Chondrocyte (in vitro differentiated cells): ENCODE data around the gene YDJC. TPM values are rescaled to one million over a fixed set of nuclear protein-coding genes. Genes with fewer than 3 reads are reported as not detected.
A peak's percentile ranks its signal among the peaks of the same experiment; 100 is the strongest.
"Not testable (repeated sequence)": the region's sequence is repeated elsewhere in the genome, so short reads cannot be mapped to it uniquely, and the experiment has no call there.

Source experiments
- DNase-seq: peaks from one replicate; pipeline ENCODE4 v3.0.0; 2021; ENCODE audit warnings: mixed read lengths, low spot score
- H3K27ac Mint-ChIP-seq: one replicate; pipeline ENCODE4 v1.8.0; 2021; ENCODE audit warnings: mild to moderate bottlenecking, moderate library complexity, mixed read lengths; ENCODE audit not compliant: unreplicated experiment
- H3K27me3 Mint-ChIP-seq: 2 replicates; pipeline ENCODE4 v1.8.0; 2021; ENCODE audit warnings: low read depth, mixed read lengths
- H3K36me3 Mint-ChIP-seq: 2 replicates; pipeline ENCODE4 v1.8.0; 2021; ENCODE audit warnings: low read depth, mixed read lengths
- H3K4me1 Mint-ChIP-seq: 2 replicates; pipeline ENCODE4 v1.8.0; 2021; ENCODE audit warnings: low read depth, mild to moderate bottlenecking, mixed read lengths
- H3K4me3 Mint-ChIP-seq: one replicate; pipeline ENCODE4 v1.8.0; 2021; ENCODE audit warnings: mild to moderate bottlenecking, moderate library complexity, mixed read lengths; ENCODE audit not compliant: unreplicated experiment
- H3K9me3 Mint-ChIP-seq: 2 replicates; pipeline ENCODE4 v1.8.0; 2021; ENCODE audit warnings: low read depth, mixed read lengths
- total RNA-seq: library from RNA; stranded (reverse); gene quantifications from 3 replicates; pipeline ENCODE4 v1.2.1, GENCODE V29; 2021
- TF ChIP-seq, protein P1 (sequence below): fragments of 200-600 bp; sonication (generic); IDR thresholded peaks from 2 replicates; pipeline ENCODE4 v1.5.0; 2021; ENCODE audit warnings: antibody characterized with exemption, mild to moderate bottlenecking, moderate library complexity

YDJC gene
- total RNA-seq, 1 donor from 2014 or later, result 14.6 TPM

DNA sequence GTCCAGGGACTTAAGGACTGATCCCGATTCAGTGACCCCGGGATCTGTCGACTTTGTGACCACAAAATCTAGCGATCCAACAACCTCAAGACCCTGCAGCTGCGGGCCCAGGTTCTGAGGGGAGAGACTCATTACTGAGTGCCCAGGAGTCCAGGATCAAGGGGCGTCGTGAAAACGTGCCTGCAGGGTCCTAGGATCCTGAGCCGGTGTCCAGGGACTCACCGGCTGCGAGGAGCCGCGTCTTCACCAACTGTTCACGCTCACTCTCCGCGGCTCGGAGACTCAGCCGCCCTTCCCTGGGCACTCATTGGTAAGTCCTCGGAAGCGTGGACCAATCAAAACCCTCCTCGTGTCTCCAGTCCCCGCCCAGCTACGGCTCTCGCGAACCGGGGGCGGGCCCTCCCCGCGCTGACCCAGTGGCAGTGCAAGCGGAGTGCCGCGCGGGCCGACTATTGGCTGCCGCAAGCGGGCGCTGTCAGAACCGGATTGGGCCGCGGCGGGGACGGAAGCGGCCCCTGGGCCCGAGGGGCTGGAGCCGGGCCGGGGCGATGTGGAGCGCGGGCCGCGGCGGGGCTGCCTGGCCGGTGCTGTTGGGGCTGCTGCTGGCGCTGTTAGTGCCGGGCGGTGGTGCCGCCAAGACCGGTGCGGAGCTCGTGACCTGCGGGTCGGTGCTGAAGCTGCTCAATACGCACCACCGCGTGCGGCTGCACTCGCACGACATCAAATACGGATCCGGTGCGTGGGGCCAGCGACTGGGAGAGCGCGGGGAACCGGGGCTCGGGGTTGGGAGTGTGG is 12.2 kb upstream of the YDJC start, which contains the start of gene SDF2L1:
SDF2L1 (plus strand) TSS at position 514 of the 795 bp plus-strand sequence; CDS start at position 549, 35 bp downstream.
- Mint-ChIP-seq H3K27me3 (no peaks in the 10 kb centered on the region), H3K9me3 (no peaks in the 10 kb centered on the region), H3K36me3 (peaks cover 4% of the 10 kb centered on the region), H3K4me3 (peak within 1 kb of the TSS; percentile 87), H3K27ac (peak within 1 kb of the TSS; percentile 90), H3K4me1 (peaks cover 29% of the 10 kb centered on the region)
- TF ChIP-seq, protein P1, sequence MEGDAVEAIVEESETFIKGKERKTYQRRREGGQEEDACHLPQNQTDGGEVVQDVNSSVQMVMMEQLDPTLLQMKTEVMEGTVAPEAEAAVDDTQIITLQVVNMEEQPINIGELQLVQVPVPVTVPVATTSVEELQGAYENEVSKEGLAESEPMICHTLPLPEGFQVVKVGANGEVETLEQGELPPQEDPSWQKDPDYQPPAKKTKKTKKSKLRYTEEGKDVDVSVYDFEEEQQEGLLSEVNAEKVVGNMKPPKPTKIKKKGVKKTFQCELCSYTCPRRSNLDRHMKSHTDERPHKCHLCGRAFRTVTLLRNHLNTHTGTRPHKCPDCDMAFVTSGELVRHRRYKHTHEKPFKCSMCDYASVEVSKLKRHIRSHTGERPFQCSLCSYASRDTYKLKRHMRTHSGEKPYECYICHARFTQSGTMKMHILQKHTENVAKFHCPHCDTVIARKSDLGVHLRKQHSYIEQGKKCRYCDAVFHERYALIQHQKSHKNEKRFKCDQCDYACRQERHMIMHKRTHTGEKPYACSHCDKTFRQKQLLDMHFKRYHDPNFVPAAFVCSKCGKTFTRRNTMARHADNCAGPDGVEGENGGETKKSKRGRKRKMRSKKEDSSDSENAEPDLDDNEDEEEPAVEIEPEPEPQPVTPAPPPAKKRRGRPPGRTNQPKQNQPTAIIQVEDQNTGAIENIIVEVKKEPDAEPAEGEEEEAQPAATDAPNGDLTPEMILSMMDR, result peak; percentile 58
- DNase-seq, result peak; percentile 99

DNA sequence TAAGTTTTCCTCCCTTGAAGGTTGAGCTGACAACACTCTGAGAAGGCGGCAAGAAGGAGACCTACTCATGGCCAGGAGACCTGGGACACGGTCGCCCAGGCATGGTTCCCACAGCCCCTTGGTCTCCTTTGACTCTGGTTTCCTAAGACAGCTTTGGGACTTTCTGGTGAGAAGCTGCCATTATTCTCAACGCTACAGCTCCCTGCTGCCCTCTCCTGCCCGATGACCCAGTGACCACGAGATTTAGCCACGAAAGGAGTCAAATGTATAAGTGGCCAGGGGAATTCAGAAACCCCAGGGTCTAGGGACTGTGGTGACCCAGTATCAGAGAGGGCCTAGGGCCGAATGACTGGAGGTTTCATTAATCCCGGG is 11.6 kb upstream of the YDJC start:
- TF ChIP-seq, protein P1, result peak; percentile 73
- Mint-ChIP-seq H3K27ac (peak overlapping the region; percentile 90), H3K9me3 (no peaks in the 10 kb centered on the region), H3K4me1 (peaks cover 24% of the 10 kb centered on the region), H3K36me3 (peaks cover 4% of the 10 kb centered on the region), H3K27me3 (no peaks in the 10 kb centered on the region), H3K4me3 (peak overlapping the region; percentile 87)
- no peak for DNase-seq

- TF ChIP-seq, protein P1, result no peak
- no peak for DNase-seq
- no peaks in the 10 kb centered on the region for H3K9me3 Mint-ChIP-seq
- peaks cover 4% of the 10 kb centered on the region for H3K36me3 Mint-ChIP-seq
- no peaks in the 10 kb centered on the region for H3K27me3 Mint-ChIP-seq
- H3K4me3 Mint-ChIP-seq, result peak overlapping the region; percentile 87
- peaks cover 23% of the 10 kb centered on the region for H3K4me1 Mint-ChIP-seq
- H3K27ac Mint-ChIP-seq, result no peak overlapping the region
Measured at GRCh38 chr22:21640810-21641209, 11.0 kb upstream of the YDJC start.

DNA sequence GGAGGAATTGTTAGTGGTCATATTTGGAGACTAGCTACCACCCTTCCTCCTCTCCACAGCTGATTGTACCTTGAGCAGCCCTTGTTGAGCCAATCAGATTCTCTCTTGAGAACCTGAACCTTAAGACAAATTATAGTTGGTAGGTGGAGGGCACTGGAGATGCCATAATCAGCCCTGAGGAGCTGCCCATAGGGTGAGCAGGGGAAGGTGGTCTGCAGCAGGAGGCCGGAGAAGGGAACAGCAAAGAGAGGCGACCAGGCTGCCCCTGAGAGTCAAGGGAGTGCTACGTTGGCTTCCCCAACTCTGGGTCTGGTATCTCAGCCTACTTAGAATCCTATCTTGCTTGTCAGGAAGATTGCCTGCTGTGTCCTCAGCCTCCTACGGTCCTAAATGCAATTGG is 9.5 kb upstream of the YDJC start:
- no peak overlapping the region for H3K27ac Mint-ChIP-seq
- no peaks in the 10 kb centered on the region for H3K9me3 Mint-ChIP-seq
- TF ChIP-seq, protein P1, result no peak
- no peak for DNase-seq
- peaks cover 4% of the 10 kb centered on the region for H3K36me3 Mint-ChIP-seq
- H3K4me1 Mint-ChIP-seq, result peaks cover 23% of the 10 kb centered on the region
- no peaks in the 10 kb centered on the region for H3K27me3 Mint-ChIP-seq
- H3K4me3 Mint-ChIP-seq, result no peak overlapping the region

GRCh38 chr22:21637450-21637849 is 7.6 kb upstream of the YDJC start:
- H3K36me3 Mint-ChIP-seq, H3K9me3 Mint-ChIP-seq, H3K27ac Mint-ChIP-seq, DNase-seq, H3K4me3 Mint-ChIP-seq, H3K27me3 Mint-ChIP-seq: not testable (repeated sequence)
- peaks cover 13% of the 10 kb centered on the region for H3K4me1 Mint-ChIP-seq
